Muscle layer of colon (tissue), 2 donors: Measurements from ENCODE around the gene CELSR2.
"Not testable (repeated sequence)": the region's sequence is repeated elsewhere in the genome, so short reads cannot be mapped to it uniquely, and the experiment has no call there.

Source experiments
- H3K27ac ChIP-seq: one replicate; pipeline ENCODE4 v1.7.0; 2013; ENCODE audit warnings: low read depth, mild to moderate bottlenecking, low read length, moderate library complexity
- H3K27me3 ChIP-seq, 2 donors: one replicate each; pipeline ENCODE4 v1.7.0; 2013; ENCODE audit warnings: low read length in 2 of 2, mild to moderate bottlenecking in 2 of 2; ENCODE audit not compliant: insufficient read depth in 2 of 2, control insufficient read depth in 1 of 2
- H3K36me3 ChIP-seq: one replicate; pipeline ENCODE4 v1.7.0; 2013; ENCODE audit warnings: mild to moderate bottlenecking, low read length; ENCODE audit not compliant: insufficient read depth
- H3K4me1 ChIP-seq: one replicate; pipeline ENCODE4 v1.7.0; 2013; ENCODE audit warnings: mild to moderate bottlenecking, low read length; ENCODE audit not compliant: insufficient read depth
- H3K4me3 ChIP-seq, 2 donors: one replicate each; pipeline ENCODE4 v1.7.0; 2013; ENCODE audit warnings: low read length in 2 of 2, low read depth in 1 of 2, mild to moderate bottlenecking in 1 of 2, moderate library complexity in 1 of 2
- H3K9ac ChIP-seq: one replicate; pipeline ENCODE4 v1.7.0; 2013; ENCODE audit warnings: low read length
- H3K9me3 ChIP-seq: one replicate; pipeline ENCODE4 v1.7.0; 2013; ENCODE audit warnings: mild to moderate bottlenecking, low read length
- donor health status: abdominal sarcoma.
- donor health status: Adenocarcinoma of cecum.

Gene CELSR2

DNA sequence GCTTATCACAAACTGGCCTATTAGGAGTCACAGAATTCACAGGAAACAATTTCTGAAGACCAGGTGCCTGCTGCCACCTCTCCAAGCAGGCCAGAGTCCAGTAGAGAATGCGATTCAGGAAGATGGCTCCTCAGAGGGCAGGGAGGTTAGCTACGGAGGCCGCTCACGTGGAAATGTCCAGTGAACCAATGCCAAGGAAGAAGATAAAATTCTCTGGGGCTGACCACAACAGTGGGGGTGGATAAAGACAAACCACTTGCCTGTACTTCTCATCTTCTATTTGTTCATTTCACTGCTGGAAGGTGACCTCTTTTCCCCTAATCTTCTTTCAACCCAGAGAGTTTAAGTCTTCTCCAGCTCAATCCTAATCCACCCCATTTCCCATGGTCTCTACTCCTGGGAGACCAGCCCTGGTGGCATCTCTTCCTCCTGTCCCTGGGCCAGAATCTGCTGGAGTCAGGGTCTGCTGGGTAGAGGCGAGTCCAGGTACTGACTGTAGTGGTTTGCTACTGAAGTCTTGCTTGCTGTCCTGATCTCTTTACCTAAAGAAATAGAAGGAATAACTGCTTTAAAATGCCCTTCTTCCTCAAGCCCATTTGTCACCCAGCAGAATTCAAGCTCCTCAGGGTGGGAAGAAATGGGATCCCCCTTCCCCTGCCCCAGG lies 30.4 kb downstream of the CELSR2 start:
- H3K4me3 ChIP-seq = no peak overlapping the region
- H3K4me1 ChIP-seq = peaks cover 24% of the 10 kb centered on the region
- H3K9ac ChIP-seq = no peak overlapping the region
- no peaks in the 10 kb centered on the region for H3K36me3 ChIP-seq
- no peak overlapping the region for H3K27ac ChIP-seq
- no peaks in the 10 kb centered on the region for H3K9me3 ChIP-seq
- no peaks in the 10 kb centered on the region for H3K27me3 ChIP-seq

DNA sequence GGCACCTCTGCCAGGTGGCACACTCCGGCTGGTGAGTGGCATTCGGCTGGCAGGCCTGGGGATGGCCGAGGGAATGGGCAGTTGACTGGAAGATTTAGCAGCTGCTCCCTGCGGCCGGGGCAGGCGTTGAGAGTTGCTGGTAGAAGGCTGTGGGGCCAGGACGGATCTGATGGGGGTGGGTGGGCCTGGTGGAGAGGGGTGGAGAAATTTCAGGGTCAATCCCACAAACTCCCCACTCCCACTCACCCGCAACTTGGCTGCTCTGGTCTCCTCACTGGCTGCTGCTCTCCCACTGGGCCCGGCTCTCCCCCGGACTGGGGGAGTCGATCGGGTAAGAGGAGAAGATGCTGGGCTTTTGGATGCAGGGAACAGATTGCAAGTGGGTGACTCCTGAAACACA lies 31.5 kb downstream of the CELSR2 start:
- no peak overlapping the region for H3K27ac ChIP-seq

DNA sequence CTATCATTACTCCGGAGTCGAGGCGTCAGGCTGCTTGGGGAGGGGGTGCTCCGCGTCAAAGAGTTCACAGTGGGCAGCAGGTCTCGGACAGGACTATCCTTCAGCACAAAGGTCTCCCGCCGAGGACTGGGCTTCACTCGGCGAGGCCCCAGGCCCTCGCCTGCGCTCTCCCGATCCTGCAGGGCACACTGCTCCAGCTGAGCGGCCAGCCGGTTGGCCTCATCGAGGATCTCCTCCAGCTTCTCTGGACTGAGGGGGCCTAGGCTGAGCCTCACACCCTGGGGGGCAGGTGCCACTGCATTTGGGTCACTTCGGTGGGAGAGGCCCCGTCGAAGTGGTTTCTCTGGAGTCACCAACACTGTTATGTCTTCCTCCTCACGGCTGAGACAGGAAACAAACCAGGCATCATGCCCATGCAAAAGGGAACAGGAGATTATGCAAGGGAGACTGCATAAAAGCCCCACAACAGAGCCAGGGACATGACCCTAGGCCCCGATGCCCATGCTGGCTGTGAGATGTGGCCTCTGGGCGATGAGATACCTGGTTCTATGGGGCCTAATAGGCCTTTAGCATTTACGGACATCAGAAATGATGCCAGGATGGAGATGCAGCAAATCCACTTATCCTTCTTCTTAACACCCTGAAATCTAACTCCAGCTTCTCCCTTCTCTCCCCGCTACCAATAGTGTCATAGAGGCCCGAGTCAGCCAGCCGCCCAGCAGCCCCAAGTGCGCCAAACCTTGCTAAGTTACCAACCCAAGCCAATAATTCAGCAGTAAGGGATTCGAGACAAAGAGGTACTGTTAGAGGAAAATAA lies 32.5 kb downstream of the CELSR2 start:
- H3K4me1 ChIP-seq = peaks cover 18% of the 10 kb centered on the region
- no peaks in the 10 kb centered on the region for H3K36me3 ChIP-seq
- no peaks in the 10 kb centered on the region for H3K27me3 ChIP-seq
- no peaks in the 10 kb centered on the region for H3K9me3 ChIP-seq
- no peak overlapping the region for H3K27ac ChIP-seq
- peak overlapping the region in 1 of 2 donors; percentile 85 for H3K4me3 ChIP-seq
- no peak overlapping the region for H3K9ac ChIP-seq

More for the DNA sequence above, 31.5 kb downstream of the CELSR2 start:
- no peaks in the 10 kb centered on the region for H3K27me3 ChIP-seq
- no peaks in the 10 kb centered on the region for H3K9me3 ChIP-seq
- H3K4me1 ChIP-seq = peaks cover 18% of the 10 kb centered on the region
- H3K9ac ChIP-seq = no peak overlapping the region
- H3K4me3 ChIP-seq = no peak overlapping the region
- no peaks in the 10 kb centered on the region for H3K36me3 ChIP-seq

DNA sequence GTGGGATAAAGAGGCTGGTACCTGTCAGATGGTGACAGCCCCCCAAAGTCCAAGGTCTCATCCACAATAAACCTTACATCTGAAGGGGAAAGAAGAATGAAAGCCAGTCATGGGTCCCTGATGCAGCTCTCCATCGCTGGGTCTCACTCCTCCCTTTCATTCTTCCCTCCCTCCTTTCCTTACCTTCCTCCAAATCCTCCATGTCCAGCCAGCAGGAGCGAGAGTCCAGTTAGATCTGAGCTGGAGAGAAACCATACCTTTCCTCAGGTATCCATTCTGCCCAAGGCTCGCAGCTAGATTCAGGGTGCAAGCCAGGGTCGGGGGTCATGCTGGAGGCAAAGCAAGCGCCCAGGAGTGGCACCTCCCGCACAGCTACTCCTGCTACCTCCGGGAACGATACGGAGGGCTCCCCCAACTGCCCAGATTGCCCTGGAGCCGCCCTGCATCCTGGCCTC lies 33.2 kb downstream of the CELSR2 start:
- Histone ChIP-seq H3K27me3 (no peaks in the 10 kb centered on the region), H3K9me3 (no peaks in the 10 kb centered on the region), H3K36me3 (no peaks in the 10 kb centered on the region), H3K4me1 (peaks cover 18% of the 10 kb centered on the region), H3K4me3 (peak overlapping the region; percentile 58 to 85), H3K27ac (peak overlapping the region; percentile 84), H3K9ac (no peak overlapping the region)

DNA sequence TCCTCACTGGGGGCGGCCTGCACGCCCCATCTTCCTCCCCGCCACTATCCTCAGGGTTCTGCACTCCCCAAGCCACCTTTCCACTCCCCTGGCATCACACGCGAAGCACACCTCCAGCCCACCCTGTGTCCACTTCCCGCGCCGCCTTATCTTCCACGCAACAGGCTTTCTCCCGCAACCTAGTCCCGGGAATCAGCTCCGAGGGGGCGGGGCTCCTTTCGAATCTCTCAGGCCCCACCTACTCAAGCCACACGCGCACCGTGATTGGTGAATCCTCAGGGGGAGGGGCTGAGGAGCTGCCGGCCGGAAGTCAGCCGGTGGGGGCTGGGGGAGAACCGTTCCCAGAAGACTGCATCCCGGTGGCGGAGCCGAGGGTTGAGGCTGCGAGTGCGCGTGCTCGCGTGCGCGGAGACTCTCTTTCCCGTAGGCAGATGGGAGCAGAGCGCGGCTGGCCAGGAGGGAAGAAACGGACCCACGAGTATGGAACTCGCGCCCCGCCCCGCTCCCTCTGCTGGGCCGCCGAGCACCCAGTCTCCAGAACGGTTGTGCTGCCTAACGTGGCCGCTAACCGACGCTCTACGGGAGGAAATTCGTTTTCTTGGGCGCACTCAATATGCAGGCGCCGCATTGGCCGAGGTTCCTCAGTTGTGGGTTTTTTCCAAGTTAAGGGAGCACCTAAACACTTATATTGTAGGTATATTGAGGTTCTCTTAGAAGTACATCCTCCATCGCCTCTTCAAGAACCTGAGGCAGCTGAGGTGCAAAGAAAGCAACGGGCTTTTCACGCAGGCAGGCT lies 33.8 kb downstream of the CELSR2 start, which contains the start of gene PSRC1:
TSS of gene PSRC1 (minus strand) at position 194 of the 796 bp plus-strand sequence.
- H3K36me3 ChIP-seq = no peaks in the 10 kb centered on the region
- H3K9me3 ChIP-seq = no peaks in the 10 kb centered on the region
- peak within 1 kb of the TSS; percentile 51 for H3K9ac ChIP-seq
- no peaks in the 10 kb centered on the region for H3K27me3 ChIP-seq
- H3K4me1 ChIP-seq = peaks cover 18% of the 10 kb centered on the region
- H3K27ac ChIP-seq = peak within 1 kb of the TSS; percentile 84
- H3K4me3 ChIP-seq = peak within 1 kb of the TSS; percentile 58 to 85

DNA sequence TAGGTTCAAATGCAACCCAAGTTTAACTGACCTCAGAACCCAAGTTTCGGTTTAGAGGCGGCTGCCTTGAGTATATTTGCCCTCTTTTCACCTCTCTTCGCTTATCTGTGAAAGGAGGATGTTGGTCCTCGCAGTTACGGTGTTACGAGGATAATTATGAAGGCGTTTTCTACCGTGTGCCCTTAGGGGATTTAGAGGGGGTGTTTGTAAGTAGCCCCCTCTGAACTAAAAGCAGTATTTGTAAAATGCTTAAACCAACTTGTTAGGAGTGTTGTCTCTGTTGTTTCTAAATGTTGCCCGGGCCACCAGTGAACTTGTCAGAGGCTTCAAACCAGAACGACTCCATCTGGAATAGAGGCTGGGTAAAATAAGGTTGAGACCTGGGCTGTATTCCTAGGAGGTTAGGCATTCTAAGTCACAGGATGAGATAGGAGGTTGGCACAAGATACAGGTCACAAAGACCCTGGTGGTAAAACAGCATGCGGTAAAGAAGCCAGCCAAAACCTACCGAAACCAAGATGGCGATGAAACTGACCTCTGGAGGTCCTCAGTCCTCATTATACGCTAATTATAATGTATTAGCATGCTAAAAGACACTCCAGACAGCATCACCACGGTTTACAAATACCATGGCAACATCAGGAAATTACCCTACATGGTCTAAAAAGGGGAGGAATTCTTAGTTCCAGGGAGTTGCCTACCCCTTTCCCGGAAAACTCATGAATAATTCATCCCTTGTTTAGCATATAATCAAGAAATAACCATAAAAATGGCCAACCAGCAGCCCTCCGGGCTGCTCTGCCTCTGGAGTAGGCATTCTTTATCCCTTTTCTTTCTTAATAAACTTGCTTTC lies 34.6 kb downstream of the CELSR2 start:
- no peaks in the 10 kb centered on the region for H3K9me3 ChIP-seq
- peak overlapping the region; percentile 84 for H3K27ac ChIP-seq
- no peaks in the 10 kb centered on the region for H3K36me3 ChIP-seq
- H3K9ac ChIP-seq = peak overlapping the region; percentile 51
- peak overlapping the region; percentile 58 to 85 for H3K4me3 ChIP-seq
- no peaks in the 10 kb centered on the region for H3K27me3 ChIP-seq
- peaks cover 18% of the 10 kb centered on the region for H3K4me1 ChIP-seq

DNA sequence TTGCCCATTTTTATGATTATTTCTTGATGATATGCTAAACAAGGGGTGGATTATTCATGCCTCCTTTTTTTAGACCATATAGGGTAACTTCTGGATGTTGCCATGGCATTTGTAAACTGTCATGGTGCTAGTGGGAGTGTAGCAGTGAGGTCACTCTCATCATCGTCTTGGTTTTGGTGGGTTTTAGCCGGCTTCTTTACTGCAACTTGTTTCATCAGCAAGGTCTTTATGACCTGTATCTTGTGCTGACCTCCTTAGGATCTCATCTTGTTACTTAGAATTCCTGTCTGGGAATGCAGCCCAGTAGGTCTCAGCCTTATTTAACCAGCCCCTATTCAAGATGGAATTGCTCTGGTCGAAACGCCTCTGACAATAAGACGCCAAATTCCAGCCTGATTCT lies 37.4 kb downstream of the CELSR2 start:
- H3K27me3 ChIP-seq, H3K36me3 ChIP-seq, H3K9me3 ChIP-seq, H3K27ac ChIP-seq, H3K4me3 ChIP-seq, H3K9ac ChIP-seq: not testable (repeated sequence)
- peaks cover 18% of the 10 kb centered on the region for H3K4me1 ChIP-seq

DNA sequence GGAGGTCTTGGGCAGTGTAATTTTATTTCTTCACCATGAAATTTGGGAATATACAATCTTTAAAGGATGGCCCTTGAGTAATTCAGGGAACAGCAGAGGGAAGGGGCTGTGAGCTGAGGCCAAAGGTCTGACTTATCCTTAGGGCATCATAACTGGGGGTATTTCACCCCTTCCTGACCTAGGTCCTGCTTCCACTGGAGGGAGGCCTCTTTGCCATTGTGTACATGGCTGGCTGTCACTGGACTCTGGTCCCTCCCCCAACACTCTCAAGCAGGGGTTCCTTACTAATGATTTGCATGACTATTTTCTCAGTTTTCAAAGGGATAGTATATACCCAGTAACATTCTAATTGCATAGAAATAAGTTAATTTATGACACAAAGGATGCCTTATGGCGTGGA lies 40.8 kb downstream of the CELSR2 start:
- no peaks in the 10 kb centered on the region for H3K27me3 ChIP-seq
- H3K36me3 ChIP-seq = no peaks in the 10 kb centered on the region
- H3K4me3 ChIP-seq = no peak overlapping the region
- no peaks in the 10 kb centered on the region for H3K4me1 ChIP-seq
- no peak overlapping the region for H3K9ac ChIP-seq
- H3K9me3 ChIP-seq = no peaks in the 10 kb centered on the region
- no peak overlapping the region for H3K27ac ChIP-seq

DNA sequence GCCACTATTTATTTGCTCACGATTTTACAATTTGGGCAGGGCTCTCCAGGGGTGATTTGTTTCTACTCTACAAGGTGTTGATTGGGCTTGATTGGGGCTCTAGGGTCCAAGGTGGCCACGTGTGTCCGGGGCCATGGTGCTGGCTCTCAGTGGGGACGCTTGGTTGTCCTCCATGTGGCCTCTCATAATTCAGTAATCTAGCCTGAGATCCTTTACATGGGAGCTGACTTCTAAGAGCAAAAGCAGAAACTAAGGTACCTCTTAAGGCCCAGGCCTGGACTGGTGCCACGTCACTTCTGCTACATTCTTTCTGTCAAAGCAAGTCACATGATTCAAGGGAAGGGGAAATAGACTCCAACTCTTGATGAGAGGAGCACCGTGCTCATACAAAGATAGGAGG lies 41.7 kb downstream of the CELSR2 start:
- H3K4me1 ChIP-seq = no peaks in the 10 kb centered on the region
- H3K27ac ChIP-seq = no peak overlapping the region
- H3K27me3 ChIP-seq = no peaks in the 10 kb centered on the region
- H3K4me3 ChIP-seq = no peak overlapping the region
- no peak overlapping the region for H3K9ac ChIP-seq
- H3K9me3 ChIP-seq = no peaks in the 10 kb centered on the region
- no peaks in the 10 kb centered on the region for H3K36me3 ChIP-seq

DNA sequence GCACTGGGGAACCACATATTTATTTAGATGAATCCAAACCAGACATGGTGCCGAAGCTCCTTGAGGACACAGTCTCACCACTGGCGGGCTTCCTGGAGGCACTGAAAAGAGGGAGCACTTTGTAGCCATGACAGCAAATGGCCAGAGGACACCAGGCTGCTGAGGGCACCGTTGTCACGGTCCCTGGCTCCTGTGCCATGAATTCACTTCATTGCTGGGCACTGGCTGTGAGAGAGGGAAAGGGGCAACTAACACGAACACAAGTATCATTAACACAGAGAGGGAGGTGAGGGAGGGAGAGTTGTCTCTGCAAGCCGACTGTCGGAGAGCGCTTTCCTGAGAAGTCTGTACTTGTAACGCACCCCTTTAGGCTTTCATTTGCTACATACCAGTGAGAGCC lies 43.0 kb downstream of the CELSR2 start:
- Histone ChIP-seq H3K4me3 (no peak overlapping the region), H3K27me3 (no peaks in the 10 kb centered on the region), H3K9ac (no peak overlapping the region), H3K27ac (no peak overlapping the region), H3K36me3 (no peaks in the 10 kb centered on the region), H3K9me3 (no peaks in the 10 kb centered on the region), H3K4me1 (no peaks in the 10 kb centered on the region)
